Left renal pelvis (tissue), 4 donors: ENCODE measurements around the gene EXOC6. TPM values are rescaled to one million over a fixed set of nuclear protein-coding genes. Genes with fewer than 3 reads are reported as not detected.

Experiments used
- DNase-seq, 4 donors: peaks; one replicate each; pipeline ENCODE4 v3.0.0-alpha.2; 2013; ENCODE audit warnings: low read depth in 4 of 4, low spot score in 3 of 4
- polyA plus RNA-seq, 4 donors: library from polyadenylated mRNA; unstranded; fragments of 120-200 nt; gene quantifications; one replicate each; pipeline ENCODE4 v1.2.1, GENCODE V29; 2013; ENCODE audit not compliant: insufficient read length in 4 of 4

EXOC6 gene
- polyA plus RNA-seq, 4 donors = 10.9 to 21.9 (median 17.2) TPM

- no peak for DNase-seq
Measured at GRCh38 chr10:92832998-92833650, 15.2 kb upstream of the EXOC6 start.

- DNase-seq = no peak
Measured at GRCh38 chr10:92834331-92834730, 14.0 kb upstream of the EXOC6 start.

DNA sequence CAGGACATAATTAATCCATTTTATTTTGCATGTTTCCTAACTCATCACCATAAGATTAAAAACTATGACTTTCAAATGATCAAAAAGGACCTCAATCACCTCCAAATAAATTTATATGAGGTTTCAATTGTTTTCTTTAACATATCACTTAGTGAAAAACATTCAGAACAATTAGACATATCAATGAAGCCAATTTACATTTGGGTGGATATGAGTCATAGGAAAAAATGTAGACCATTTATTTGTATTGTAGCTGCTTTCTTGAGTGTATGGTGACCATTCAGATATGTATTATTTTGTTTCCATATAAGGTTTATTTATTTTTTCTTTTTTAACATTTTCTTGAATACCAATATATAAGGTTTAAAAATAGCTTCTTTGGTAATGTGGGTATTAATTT lies 13.3 kb upstream of the EXOC6 start:
- no peak for DNase-seq

- DNase-seq = no peak
Measured at GRCh38 chr10:92837456-92837855, 10.9 kb upstream of the EXOC6 start.

DNA sequence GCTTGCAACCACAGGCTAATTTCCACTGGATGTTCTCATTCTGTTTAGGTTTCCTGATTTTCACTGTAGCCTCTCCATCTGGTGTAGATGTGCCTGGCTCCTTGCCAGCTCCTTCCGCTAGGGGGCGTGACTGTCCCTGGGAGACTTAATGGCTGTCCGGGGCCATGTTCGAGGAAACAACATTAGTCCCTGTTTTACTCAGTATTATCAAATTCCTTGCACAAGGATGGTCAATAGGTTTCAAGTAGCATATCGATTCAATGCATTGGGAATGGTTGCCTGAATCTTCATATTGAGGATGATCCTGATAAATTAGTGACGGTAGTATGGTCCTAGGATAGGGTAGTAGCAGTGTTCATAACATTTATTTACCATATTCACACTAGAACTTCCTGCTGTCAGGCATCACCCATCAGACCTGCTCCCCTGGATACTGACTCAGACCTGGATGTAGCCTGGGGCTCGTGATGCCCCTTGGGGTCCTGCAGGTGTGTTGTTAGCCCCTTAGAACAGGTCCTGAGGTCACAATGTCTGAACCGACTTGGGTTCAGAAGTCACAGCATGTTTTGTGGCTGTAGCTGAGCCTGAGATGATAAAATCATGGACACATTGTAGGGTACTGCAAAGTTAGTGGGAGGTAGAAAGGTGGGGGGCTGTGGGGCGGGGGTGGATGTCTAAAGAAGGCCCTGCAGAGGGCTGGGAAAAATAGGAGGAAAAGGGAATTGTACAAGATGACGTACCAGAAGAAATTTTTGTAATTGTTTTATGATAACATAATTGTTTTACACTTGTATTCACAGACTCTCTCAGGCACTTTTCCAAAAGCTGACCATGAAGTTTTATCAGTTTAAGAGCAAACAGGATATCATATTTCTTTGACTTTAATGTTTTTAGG lies 8.9 kb upstream of the EXOC6 start:
- DNase-seq = no peak

DNA sequence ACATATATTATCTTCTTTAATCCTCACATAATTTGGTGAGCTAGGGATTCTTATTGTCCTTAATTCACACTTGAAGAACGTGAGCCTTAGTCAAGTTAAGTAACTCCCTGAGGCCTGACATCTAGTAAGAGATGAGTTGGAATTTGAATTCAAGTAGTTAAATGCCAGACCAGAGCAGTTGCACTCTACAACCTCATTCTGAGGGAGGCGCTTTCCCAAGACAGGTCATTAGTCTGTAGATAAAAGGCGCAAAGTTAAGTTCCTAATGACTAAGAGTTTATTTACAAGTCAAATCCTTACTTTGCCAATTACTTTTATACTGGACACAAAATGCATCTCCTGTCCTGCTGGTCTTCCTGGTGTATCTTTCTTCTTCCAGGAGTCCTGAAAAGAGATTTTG lies 3.6 kb upstream of the EXOC6 start:
- DNase-seq = no peak

GRCh38 chr10:92845921-92846320 lies 2.4 kb upstream of the EXOC6 start:
- no peak for DNase-seq

DNA sequence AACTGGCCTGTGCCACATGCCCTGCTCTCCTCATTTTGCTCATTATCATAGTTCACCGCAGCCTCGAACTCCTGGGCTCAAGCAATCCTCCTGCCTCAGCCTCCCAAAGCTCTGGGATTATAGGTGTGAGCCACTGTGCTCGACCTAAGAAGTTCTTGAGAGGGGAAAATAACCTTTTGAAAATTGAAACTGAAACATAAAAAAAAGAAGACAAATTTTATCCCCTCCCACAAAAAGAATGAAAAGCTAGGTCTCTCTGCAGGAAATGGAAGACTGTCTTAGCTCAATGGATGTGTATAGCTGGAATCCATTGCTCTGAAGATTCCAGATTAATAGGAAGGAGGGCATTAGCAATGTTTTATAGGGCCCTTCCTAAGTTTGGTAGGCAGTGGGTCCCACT lies 2.0 kb upstream of the EXOC6 start:
- no peak for DNase-seq

GRCh38 chr10:92846854-92847201 lies 1.5 kb upstream of the EXOC6 start:
- DNase-seq = no peak

DNA sequence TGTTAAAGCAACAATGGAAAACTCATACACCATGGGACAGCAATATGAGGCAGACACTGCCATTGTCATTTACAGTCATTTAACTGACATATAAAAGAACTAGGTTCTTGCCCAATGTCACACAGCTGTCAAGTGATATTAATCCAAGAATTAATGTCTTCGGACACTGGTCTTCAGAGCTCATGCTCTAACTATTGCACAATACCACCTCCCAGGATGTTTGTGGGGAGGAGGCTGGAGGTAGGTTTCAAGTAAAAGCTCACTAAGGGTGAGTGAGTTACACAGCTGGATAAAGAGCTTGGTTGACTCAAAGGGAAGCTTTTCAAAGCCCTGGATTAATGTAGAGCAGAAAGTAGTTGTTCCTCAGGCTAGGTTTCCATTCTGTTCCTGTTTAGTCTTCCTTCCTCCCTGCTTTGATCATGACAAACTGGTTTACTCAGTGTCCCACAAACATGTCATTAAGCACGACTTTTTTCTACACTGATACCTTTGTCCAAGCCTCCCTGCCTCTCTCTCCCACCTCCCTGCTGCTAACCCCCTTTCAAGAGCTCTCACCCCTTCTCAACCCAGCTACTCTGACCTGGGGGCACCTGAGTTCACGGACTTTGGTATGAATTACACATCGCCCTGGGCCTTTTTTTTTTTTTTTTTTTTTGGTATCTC lies 987 bp upstream of the EXOC6 start:
- no peak for DNase-seq

GRCh38 chr10:92848037-92848440 lies 281 bp upstream of the EXOC6 start:
- DNase-seq = no peak

DNA sequence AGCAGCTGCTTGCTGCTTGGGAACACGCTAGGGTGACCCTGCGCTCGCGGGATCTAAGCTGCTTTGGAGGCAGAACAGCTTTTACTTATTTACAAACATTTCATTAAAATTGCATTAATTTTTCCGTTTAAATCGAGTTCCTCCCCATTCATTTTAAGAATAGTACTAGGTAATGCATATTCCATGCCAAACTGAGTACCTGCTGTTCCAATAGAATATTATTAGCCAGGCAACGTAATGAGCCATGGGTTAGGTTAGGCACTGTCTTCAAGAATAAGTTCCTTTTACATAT lies 860 bp downstream of the EXOC6 start:
- no peak for DNase-seq

DNA sequence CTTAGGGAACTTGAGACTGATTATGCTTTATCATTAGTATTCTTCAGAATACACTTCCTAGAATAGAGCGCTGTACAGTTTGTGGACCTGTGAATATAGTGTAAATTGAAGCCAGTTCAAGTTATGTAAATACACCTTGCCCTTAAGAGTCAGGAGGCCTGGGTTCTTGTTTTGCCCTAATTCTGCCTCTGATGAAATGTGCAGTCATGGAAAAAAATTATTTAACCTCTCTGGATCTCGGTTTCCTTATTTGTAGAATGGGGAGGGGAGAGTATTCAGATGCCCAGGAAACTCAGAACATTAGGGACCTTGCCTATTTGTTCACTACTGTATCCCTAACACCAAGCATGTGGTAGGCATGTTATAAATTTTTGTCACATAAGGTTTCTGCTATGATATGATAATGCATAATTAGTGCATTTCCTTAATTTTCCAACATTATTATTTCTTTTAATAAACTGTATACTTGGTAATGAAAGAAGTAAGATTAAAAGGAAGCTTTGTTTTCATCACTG lies 1.3 kb downstream of the EXOC6 start:
- no peak for DNase-seq

DNA sequence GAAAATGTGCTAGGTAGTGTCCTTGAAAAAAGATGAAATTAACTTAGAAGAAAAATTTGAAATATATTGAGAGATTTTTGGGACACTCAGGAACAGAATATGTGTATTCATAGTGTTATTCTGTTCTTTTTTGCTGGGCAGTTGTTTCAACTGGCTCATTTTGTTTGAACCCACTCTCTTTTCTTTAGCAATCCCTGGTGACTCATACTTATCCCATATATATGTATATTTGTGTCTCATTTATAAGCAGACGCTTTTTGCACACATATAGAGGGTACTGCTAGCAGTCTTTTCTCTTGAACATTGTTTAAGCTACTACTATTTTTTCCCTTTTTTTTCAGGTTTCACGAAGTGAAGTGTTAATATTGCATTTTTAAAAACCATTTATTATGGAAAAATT lies 1.9 kb downstream of the EXOC6 start:
- DNase-seq = no peak

GRCh38 chr10:92851003-92851402 lies 2.7 kb downstream of the EXOC6 start:
- no peak for DNase-seq

DNA sequence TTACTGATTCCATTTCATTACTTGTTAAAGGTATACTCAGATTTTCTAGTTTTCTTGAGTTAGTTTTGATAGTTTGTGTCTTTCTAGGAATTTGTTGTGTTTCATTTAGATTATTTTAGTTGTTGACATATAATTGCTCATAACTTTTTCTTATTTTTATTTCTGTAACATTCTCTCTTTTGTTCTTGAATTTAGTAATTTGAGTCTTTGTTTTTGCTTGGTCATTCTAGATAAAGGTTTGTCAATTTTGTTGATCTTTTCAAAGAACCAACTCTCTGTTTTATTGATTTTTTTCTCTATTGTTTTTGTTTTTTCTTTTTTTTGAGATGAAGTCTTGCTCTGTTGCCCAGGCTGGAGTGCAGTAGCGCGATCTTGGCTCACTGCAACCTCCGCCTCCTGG lies 7.2 kb downstream of the EXOC6 start:
- no peak for DNase-seq

GRCh38 chr10:92857904-92858514 lies 9.7 kb downstream of the EXOC6 start:
- DNase-seq = no peak

GRCh38 chr10:92867235-92867634 lies 18.9 kb downstream of the EXOC6 start:
- DNase-seq = no peak

DNA sequence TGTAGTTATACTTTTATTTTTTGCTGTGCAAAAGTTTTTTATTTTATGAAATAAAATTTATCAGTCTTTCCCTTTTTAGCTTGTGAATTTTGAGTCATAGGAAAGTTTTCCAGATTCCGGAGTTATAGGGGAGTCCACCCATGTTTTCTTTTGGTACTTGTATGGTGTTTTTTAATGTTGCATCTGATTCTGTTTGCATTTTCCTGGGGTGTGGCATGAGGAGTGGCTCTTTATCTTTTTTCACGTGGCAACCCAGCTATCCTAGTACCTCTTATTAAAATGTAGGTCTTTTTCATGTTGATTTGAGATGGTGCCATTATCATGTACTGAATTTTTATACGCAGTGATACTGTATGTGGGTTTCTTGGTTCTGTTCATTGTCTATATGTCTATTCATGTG lies 19.7 kb downstream of the EXOC6 start:
- no peak for DNase-seq

DNA sequence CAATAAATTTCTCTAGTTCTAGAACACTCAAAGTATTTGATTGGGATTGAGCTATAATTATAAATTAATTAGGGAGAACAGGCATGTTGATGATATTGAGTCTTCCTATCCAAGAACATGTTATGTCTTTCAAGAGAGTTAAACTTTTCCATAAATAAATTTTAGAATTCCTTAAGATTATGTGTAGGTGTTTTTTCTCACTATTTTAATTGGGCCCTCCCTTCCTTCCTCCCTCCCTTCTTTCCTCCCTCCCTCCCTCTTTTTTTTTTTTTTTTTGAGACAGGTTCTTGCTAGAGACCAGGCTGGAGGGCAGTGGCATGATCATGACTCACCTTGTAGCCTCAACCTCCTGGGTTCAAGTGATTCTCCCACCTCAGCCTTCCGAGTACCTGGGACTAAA lies 20.2 kb downstream of the EXOC6 start:
- DNase-seq = no peak

DNA sequence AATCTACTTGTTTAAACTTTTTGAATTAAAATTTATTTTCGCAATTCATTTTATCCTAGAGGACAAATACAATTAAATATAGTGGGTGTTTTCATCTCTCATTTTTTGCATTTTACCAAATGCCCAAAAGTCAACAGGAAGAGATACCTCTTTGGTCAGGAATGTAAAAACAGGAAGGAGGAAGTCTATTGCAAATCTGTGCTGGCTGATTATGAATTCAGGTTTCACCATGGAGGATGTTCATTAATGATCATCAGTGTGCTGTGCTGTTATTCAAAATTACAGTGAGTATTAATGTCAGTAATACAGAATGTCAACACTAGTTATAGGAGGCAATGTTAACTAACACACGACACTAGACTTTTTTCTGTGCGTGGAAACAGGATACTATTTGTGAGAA lies 24.7 kb downstream of the EXOC6 start:
- DNase-seq = no peak
